Measurements from ENCODE around the gene MGME1.

DNA sequence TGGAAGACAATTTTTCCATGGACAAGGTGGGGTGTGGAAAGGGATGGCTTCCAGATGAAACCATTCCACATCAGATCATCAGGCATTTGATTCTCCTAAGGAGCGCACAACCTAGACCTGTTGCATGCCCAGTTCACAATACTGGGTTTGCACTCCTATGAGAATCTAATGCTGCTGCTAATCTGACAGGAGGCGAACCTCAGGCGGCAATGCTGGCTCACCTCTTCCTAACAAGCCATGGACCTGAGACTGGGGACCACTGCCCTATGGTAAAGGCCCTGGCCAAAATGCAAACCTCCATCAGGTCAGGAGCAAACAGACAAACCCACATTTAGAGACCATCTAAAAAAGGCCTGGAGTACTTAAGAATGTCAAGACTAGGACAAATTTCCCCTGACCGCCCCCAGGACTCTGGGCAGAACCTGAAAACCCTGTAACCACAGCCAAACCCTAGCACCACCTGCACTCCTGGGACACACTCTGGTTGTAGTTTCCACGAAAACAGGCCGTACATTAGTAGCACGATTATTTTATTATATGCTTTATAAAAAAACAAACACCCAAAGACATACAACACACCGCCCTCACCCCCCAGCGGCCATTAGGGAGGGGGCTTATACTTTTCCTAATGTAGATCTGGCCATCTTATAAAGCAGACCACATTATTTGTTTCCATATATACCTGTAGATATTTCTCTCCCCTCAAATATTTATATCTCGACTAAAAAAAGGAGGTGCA, 27.6 kb upstream of the MGME1 start:
- TF ChIP-seq EZH2 (IDR thresholded peaks at IDR 0.05; ENCODE audit: insufficient read depth, poor library complexity, severe bottlenecking) (no peak), EZH2phosphoT487 (IDR thresholded peaks at IDR 0.05; ENCODE audit: insufficient read depth, low read depth) (no peak)
